ENCODE data around the gene CDRT4.
"Not testable (repeated sequence)": the region's sequence is repeated elsewhere in the genome, so short reads cannot be mapped to it uniquely, and the experiment has no call there.

CDRT4 gene

GRCh38 chr17:15456972-15457722, 10.3 kb downstream of the CDRT4 start:
- no peak for DNase-seq (ENCODE audit: low read depth)

- no peak for DNase-seq (ENCODE audit: low read depth)
Observed at GRCh38 chr17:15456496-15456895, 10.9 kb downstream of the CDRT4 start.

- no peak for DNase-seq (ENCODE audit: low read depth)
Observed at GRCh38 chr17:15454346-15454745, 13.1 kb downstream of the CDRT4 start.

- no peak for DNase-seq (ENCODE audit: low read depth)
Observed at GRCh38 chr17:15453782-15454181, 13.6 kb downstream of the CDRT4 start.

- DNase-seq (ENCODE audit: low read depth), result no peak
Observed at GRCh38 chr17:15453246-15453645, 14.2 kb downstream of the CDRT4 start.

- DNase-seq (ENCODE audit: low read depth), result no peak
Observed at GRCh38 chr17:15452746-15453145, 14.7 kb downstream of the CDRT4 start.

GRCh38 chr17:15451680-15452079, 15.7 kb downstream of the CDRT4 start:
- DNase-seq (ENCODE audit: low read depth), result no peak

GRCh38 chr17:15448580-15448956, 18.9 kb downstream of the CDRT4 start:
- no peak for DNase-seq (ENCODE audit: low read depth)

- no peak for DNase-seq (ENCODE audit: low read depth)
Observed at GRCh38 chr17:15447928-15448579, 19.4 kb downstream of the CDRT4 start.

- no peak for DNase-seq (ENCODE audit: low read depth)
Observed at GRCh38 chr17:15446036-15446435, 21.4 kb downstream of the CDRT4 start.

GRCh38 chr17:15444805-15445204, 22.6 kb downstream of the CDRT4 start:
- no peak for DNase-seq (ENCODE audit: low read depth)

GRCh38 chr17:15442311-15443180, 24.9 kb downstream of the CDRT4 start:
- no peak for DNase-seq (ENCODE audit: low read depth)

- no peak for DNase-seq (ENCODE audit: low read depth)
Observed at GRCh38 chr17:15441315-15441714, 26.1 kb downstream of the CDRT4 start.

- no peak for DNase-seq (ENCODE audit: low read depth)
Observed at GRCh38 chr17:15440347-15440746, 27.1 kb downstream of the CDRT4 start.

GRCh38 chr17:15439205-15439985, 28.0 kb downstream of the CDRT4 start:
- DNase-seq (ENCODE audit: low read depth), result not testable (repeated sequence)

- no peak for DNase-seq (ENCODE audit: low read depth)
Observed at GRCh38 chr17:15438491-15439105, 28.8 kb downstream of the CDRT4 start.

- DNase-seq (ENCODE audit: low read depth), result no peak
Observed at GRCh38 chr17:15437303-15437635, 30.2 kb downstream of the CDRT4 start.

GRCh38 chr17:15436473-15437302, 30.7 kb downstream of the CDRT4 start:
- DNase-seq (ENCODE audit: low read depth), result no peak

GRCh38 chr17:15434956-15435355, 32.5 kb downstream of the CDRT4 start:
- no peak for DNase-seq (ENCODE audit: low read depth)

GRCh38 chr17:15432807-15433611, 34.4 kb downstream of the CDRT4 start:
- no peak for DNase-seq (ENCODE audit: low read depth)
